HUES6 (cell line): ENCODE measurements around the gene CPLX3.

Experiments
- H3K27ac ChIP-seq: 2 replicates; pipeline ENCODE4 v1.7.0; 2013; ENCODE audit warnings: low read depth, mild to moderate bottlenecking, low read length, inconsistent platforms
- H3K27me3 ChIP-seq: 2 replicates; pipeline ENCODE4 v1.6.1; 2013; ENCODE audit warnings: low read length; ENCODE audit not compliant: control insufficient read depth, insufficient read depth
- H3K36me3 ChIP-seq: 2 replicates; pipeline ENCODE4 v1.6.1; 2013; ENCODE audit warnings: low read length; ENCODE audit not compliant: control insufficient read depth, insufficient read depth
- H3K4me1 ChIP-seq: 2 replicates; pipeline ENCODE4 v1.6.1; 2013; ENCODE audit warnings: low read length; ENCODE audit not compliant: control insufficient read depth, insufficient read depth
- H3K4me3 ChIP-seq: 2 replicates; pipeline ENCODE4 v1.5.1; 2013; ENCODE audit warnings: low read depth, low read length
- H3K9ac ChIP-seq: one replicate; pipeline ENCODE4 v1.6.1; 2013; ENCODE audit warnings: mild to moderate bottlenecking, low read length
- H3K9me3 ChIP-seq: 2 replicates; pipeline ENCODE4 v1.6.1; 2013; ENCODE audit warnings: low read depth, low read length; ENCODE audit not compliant: control insufficient read depth, insufficient read depth

CPLX3 gene

GRCh38 chr15:74830868-74831267 lies 4.4 kb downstream of the CPLX3 start:
- H3K9ac ChIP-seq: no peak overlapping the region
- H3K9me3 ChIP-seq: no peaks in the 10 kb centered on the region
- H3K36me3 ChIP-seq: no peaks in the 10 kb centered on the region
- peaks cover 14% of the 10 kb centered on the region for H3K4me1 ChIP-seq
- no peak overlapping the region for H3K27ac ChIP-seq
- no peak overlapping the region for H3K4me3 ChIP-seq
- H3K27me3 ChIP-seq: peaks cover 35% of the 10 kb centered on the region

DNA sequence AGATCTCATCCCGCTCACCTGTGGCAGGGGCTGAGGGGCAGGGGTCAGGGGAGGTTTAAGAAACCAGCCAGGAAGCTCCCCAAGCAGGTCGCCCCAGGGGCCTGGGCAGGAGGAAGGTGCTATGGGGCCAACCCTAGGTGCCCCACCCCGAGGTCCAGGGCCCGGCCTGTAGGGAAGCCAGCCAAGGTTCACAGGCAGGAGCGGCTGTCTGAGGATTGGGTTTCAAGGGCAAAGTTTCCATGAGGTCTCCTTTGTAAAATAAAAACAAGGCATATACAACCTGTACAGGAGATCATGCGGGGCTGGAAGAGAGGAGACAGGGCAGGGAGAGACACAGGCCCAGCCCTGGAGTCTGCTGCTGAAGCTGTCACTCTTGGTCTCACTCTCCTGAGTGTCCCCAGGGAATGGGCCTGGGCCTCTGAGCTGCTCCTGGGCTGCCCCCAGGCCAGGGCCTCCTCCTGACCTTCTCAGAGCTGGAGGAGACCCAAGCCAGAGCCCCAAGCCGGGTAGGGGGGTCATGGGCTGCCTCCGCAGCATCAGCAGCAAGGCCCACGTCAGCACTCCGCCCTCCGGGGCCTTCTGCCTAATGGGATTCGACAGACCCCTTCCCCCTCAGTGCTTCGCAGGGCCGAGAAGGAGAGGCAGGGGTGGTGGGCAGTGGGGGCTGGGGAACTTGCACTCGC lies 5.5 kb downstream of the CPLX3 start:
- Histone ChIP-seq H3K9ac (no peak overlapping the region), H3K9me3 (no peaks in the 10 kb centered on the region), H3K27me3 (peaks cover 25% of the 10 kb centered on the region), H3K27ac (no peak overlapping the region), H3K4me3 (no peak overlapping the region), H3K36me3 (peaks cover 6% of the 10 kb centered on the region), H3K4me1 (peaks cover 6% of the 10 kb centered on the region)

- Histone ChIP-seq H3K27me3 (peaks cover 16% of the 10 kb centered on the region), H3K27ac (no peak overlapping the region)
Measured at GRCh38 chr15:74832826-74833225, 6.4 kb downstream of the CPLX3 start.

GRCh38 chr15:74833376-74834107 lies 7.1 kb downstream of the CPLX3 start:
- Histone ChIP-seq H3K27me3 (peaks cover 9% of the 10 kb centered on the region; the same call in 1 of the 2 replicates), H3K4me1 (peaks cover 5% of the 10 kb centered on the region), H3K27ac (no peak overlapping the region), H3K4me3 (no peak overlapping the region), H3K9me3 (no peaks in the 10 kb centered on the region), H3K9ac (no peak overlapping the region), H3K36me3 (peaks cover 15% of the 10 kb centered on the region)

More at GRCh38 chr15:74832826-74833225, 6.4 kb downstream of the CPLX3 start:
- Histone ChIP-seq H3K9me3 (no peaks in the 10 kb centered on the region), H3K36me3 (peaks cover 12% of the 10 kb centered on the region), H3K4me3 (no peak overlapping the region), H3K9ac (no peak overlapping the region), H3K4me1 (peaks cover 5% of the 10 kb centered on the region)

DNA sequence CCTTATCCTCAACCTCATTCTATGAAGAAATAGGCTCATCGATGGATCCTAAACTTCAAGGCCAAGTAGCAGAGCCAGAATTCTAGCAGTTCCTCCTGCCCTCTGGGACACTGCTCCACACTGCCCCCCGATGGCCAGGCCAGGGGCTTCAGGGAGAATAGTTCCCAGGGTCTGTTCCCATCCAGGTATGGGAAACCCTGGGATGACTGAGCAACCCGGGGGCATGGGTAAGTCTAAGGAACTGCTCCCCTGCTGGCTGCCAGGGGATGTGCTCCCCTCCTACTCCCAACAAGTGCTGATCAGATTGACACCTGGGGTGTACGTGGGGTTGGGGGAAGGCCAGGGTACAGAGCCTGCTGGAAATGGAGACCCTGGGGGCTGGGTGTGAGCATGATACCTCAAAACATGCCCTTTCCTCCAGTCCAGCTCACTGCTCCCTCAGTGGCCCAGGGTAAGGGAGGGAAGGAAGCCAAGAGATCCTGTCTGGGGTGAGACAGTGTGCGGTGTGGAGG lies 8.9 kb downstream of the CPLX3 start:
- Histone ChIP-seq H3K27me3 (no peaks in the 10 kb centered on the region), H3K36me3 (peaks cover 16% of the 10 kb centered on the region), H3K9ac (no peak overlapping the region), H3K9me3 (no peaks in the 10 kb centered on the region), H3K27ac (no peak overlapping the region), H3K4me3 (no peak overlapping the region), H3K4me1 (peaks cover 5% of the 10 kb centered on the region)

DNA sequence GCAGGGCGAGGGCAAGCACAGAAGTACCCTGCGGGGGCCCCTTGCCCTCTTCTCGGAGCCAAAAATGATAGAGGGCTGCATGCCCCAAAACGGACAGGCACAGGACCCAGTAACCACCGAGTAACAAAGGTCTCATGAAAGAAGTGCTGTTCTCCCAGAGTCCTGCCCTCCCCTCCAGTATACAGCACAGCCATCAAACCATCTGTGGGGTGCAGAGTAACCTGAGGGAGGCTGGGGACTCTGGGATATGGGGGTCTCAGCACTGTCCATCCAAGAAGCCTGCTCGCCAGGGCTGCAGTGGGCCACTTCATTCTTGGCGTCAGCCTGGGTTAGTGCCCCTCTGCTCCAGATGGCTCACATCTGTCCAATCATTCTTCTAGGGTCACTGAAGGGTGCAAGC lies 10.4 kb downstream of the CPLX3 start:
- peaks cover 19% of the 10 kb centered on the region for H3K36me3 ChIP-seq
- H3K27ac ChIP-seq: no peak overlapping the region
- no peaks in the 10 kb centered on the region for H3K9me3 ChIP-seq
- no peak overlapping the region for H3K4me3 ChIP-seq
- H3K27me3 ChIP-seq: no peaks in the 10 kb centered on the region
- no peak overlapping the region for H3K9ac ChIP-seq
- H3K4me1 ChIP-seq: peaks cover 6% of the 10 kb centered on the region

DNA sequence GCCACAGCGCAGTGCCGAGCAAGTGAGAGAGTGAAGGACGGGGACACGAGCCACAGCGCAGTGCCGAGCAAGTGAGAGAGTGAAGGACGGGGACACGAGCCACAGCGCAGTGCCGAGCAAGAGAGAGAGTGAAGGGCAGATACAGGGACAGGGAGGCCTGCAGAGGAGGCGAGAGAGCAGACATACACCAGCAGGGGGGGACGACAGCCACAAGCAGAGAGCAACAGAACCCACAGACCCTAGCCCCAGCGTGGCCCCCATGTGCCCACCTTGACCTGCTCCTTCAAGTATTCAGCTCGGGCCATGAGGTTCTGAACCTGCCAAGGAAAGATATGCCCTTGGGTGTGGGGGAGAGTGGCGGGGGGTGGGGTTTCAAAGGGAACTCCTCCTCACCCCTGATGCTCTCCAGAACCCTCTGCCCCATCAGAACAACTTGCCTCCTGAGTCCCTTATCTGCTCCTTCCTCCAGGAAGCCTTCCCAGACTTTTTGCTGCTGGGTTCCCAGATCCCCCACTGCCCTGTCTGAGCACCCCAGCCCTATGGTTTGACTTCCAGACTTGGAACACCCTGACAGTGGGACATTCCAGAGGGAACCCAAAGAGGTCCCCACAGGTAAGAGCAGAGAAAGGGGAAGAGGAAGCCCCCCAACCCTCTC lies 11.2 kb downstream of the CPLX3 start:
- H3K27me3 ChIP-seq: no peaks in the 10 kb centered on the region
- H3K4me1 ChIP-seq: peaks cover 11% of the 10 kb centered on the region
- H3K9me3 ChIP-seq: no peaks in the 10 kb centered on the region
- peaks cover 19% of the 10 kb centered on the region for H3K36me3 ChIP-seq
- no peak overlapping the region for H3K4me3 ChIP-seq
- no peak overlapping the region for H3K9ac ChIP-seq
- H3K27ac ChIP-seq: no peak overlapping the region

GRCh38 chr15:74838137-74838516 lies 11.7 kb downstream of the CPLX3 start:
- H3K9me3 ChIP-seq: no peaks in the 10 kb centered on the region
- H3K9ac ChIP-seq: no peak overlapping the region
- H3K27ac ChIP-seq: no peak overlapping the region
- H3K36me3 ChIP-seq: peaks cover 19% of the 10 kb centered on the region
- H3K4me3 ChIP-seq: no peak overlapping the region
- H3K27me3 ChIP-seq: no peaks in the 10 kb centered on the region
- H3K4me1 ChIP-seq: peaks cover 11% of the 10 kb centered on the region

DNA sequence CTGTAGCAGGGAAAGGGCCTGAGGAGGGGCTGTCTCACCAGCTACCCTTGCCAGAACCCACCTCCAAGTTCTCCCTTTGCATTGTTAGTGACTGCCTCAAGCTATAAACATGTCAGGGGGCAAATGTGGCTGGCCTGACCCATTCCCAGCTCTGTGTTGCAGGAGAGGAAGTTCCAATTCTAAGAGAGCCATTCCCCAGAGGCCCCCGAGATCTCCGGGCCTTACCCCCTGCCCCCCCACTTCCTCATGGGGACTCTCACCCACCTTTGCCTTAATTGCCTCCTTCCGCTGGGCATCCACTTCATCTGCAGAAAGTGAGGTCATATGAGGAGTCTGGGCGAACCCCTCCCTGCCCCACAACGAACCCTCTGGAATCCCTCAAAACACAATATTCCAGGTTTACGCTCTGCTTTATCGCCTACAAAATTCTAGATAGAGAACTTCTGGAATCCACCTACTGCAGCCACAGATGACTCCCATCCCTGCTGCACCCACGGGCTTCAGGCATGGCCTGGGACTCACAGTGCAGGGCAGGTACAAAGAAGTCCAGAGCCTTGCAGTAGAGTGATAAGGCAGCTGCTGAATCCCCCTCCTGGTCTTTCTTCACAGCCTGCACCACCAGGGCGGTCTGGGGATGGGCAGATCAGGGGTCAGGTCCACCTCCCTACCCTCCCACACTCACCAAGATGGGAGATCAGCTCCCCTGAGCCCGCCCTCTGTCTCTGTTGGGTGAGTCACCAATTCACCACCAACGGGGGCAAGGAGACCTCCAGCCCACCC lies 12.5 kb downstream of the CPLX3 start:
- H3K27me3 ChIP-seq: no peaks in the 10 kb centered on the region
- H3K27ac ChIP-seq: no peak overlapping the region
- no peaks in the 10 kb centered on the region for H3K9me3 ChIP-seq
- H3K9ac ChIP-seq: no peak overlapping the region
- peaks cover 16% of the 10 kb centered on the region for H3K4me1 ChIP-seq
- peaks cover 19% of the 10 kb centered on the region for H3K36me3 ChIP-seq
- no peak overlapping the region for H3K4me3 ChIP-seq

DNA sequence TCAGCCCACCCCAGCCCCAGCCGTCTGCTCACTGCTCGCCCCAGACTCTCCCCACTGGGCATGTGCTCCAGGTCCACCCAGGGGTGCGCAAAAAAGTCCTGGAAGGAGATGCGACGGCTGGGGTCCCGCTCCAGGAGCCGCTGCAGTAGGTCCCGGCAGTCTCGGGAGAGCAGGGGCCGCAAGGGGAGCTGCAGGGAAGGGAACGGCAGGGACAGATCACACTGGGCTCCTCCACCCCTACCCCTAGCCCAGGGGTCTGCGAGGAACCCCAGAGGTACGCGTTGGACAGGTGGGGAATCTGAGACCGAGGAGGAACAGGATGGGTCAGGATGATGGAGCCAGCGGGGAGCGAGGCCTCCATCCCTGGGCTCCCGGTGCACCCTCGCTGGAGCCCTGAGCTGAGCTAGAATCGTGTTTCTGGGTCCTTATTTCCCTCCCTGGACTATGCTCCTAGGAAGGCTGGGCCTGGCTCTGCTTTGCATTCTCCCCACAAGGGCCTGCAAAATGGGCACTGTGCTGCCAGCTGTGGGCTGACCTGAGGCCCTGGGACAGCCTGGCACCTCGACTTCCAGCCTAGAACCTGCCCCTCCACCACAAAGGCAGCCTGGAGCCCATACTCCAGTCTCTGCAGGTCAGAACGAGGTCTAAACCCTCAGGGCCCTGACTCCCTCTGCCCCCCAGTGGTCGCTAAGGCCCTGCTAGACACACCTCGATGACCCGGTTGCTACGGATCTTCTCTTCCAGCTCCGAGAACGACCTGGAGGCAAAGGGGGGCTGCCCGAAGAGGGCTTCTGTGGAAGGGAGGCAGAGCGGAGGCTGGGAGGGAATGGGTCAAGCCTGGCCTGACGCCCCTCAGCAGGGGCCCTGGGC lies 13.3 kb downstream of the CPLX3 start:
- H3K36me3 ChIP-seq: peaks cover 25% of the 10 kb centered on the region
- no peak overlapping the region for H3K9ac ChIP-seq

More for the DNA sequence above, 13.3 kb downstream of the CPLX3 start:
- no peaks in the 10 kb centered on the region for H3K9me3 ChIP-seq
- no peak overlapping the region for H3K4me3 ChIP-seq
- H3K27me3 ChIP-seq: no peaks in the 10 kb centered on the region
- H3K27ac ChIP-seq: no peak overlapping the region
- H3K4me1 ChIP-seq: peaks cover 22% of the 10 kb centered on the region
